B cell (primary cell): Measurements from ENCODE around the gene XXYLT1.

Experiments used
- EZH2 ChIP-seq: IDR thresholded peaks from 2 replicates; pipeline ENCODE4 v1.6.1; 2012; ENCODE audit warnings: borderline replicate concordance, low read depth, mild to moderate bottlenecking, moderate library complexity, low read length; ENCODE audit not compliant: insufficient read depth, poor library complexity, severe bottlenecking
- TF ChIP-seq, protein P1 (sequence below): fragments of 200-600 bp; IDR thresholded peaks from one replicate; pipeline ENCODE4 v1.8.0; 2022; ENCODE audit warnings: antibody characterized with exemption, mild to moderate bottlenecking

GRCh38 chr3:195032106-195032759 lies 238.7 kb downstream of the XXYLT1 start:
- TF ChIP-seq, protein P1, sequence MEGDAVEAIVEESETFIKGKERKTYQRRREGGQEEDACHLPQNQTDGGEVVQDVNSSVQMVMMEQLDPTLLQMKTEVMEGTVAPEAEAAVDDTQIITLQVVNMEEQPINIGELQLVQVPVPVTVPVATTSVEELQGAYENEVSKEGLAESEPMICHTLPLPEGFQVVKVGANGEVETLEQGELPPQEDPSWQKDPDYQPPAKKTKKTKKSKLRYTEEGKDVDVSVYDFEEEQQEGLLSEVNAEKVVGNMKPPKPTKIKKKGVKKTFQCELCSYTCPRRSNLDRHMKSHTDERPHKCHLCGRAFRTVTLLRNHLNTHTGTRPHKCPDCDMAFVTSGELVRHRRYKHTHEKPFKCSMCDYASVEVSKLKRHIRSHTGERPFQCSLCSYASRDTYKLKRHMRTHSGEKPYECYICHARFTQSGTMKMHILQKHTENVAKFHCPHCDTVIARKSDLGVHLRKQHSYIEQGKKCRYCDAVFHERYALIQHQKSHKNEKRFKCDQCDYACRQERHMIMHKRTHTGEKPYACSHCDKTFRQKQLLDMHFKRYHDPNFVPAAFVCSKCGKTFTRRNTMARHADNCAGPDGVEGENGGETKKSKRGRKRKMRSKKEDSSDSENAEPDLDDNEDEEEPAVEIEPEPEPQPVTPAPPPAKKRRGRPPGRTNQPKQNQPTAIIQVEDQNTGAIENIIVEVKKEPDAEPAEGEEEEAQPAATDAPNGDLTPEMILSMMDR = no peak
- no peak for TF ChIP-seq EZH2
